Inflammatory macrophage treated with lipopolysaccharide for 4 hours (primary cell): Measurements from ENCODE around the gene THOC5.
A peak's percentile ranks its signal among the peaks of the same experiment; 100 is the strongest.

Source experiments
- DNase-seq: peaks from one replicate; pipeline ENCODE4 v3.0.0-alpha.2; 2020

THOC5 gene

DNA sequence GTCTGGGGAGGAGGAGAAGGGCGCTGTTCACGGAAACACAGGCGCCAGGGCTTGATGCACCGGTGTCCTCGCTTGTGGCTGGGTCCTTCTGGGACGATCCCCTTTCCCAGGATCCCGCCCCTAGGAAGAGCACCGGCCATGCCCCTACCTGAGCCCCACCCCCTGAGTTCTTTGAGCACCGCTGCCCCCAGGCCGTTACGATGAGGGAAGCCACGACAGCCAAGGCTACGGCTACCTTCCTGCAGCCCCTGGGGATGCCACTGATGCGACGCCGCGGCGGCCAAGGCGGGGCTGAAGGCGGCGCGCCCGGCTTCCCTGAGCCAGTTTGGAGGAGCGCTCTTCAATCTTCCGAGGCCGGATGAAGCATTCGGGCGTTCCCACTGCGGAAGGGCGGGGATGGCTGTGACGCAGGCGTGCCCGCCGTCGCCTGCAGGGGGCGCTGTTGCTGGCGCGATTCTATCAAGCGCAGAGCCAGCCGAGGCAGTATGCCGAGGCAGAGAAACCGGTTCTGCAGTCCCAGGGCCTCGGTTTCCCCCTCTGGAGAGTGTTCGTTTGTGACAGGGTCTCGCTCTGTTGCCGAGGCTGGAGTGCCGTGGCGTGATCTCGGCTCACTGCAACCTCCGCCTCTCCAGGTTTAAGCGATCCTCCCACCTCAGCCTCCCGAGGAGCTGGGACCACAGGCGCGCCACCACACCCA, 83.2 kb downstream of the THOC5 start:
- peak; percentile 57 for DNase-seq

DNA sequence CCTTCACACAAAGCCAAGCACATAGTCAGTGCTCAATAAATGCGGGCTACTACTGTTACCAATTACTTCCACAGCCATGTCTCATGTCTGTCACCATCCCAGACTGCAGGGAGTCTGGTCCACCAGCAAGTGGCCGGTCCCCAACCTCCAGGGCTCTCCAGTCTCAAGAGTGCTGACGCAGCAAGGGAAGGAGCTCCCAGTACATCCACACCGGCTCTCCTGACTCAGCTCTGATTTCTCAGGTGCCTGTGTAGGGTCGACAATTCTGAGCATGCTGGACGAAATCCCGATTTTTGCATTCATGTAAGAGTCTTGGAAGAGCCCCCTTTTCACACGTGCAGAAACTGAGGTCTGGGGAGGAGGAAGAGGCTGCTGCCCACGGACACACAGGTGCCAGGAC, 83.8 kb downstream of the THOC5 start:
- no peak for DNase-seq

DNA sequence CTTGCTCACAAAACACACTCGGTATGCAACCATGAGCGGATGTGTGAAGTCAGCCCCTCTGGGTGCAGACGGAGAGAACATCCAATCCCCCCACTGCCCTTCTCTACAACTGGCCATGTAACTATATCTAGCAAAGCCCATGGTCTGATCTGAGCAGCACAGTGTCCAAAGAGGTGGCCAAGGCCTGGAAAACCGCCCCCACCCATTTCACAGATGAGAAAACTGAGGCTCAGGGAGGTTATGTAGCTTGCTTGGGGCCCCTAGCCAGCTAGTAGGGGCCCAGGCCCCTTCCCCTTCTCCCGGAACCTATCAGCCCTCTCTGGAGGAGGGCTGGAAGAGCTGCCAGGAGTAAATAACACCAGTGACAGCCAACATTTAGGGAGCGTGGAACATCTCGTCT, 89.0 kb downstream of the THOC5 start:
- no peak for DNase-seq

DNA sequence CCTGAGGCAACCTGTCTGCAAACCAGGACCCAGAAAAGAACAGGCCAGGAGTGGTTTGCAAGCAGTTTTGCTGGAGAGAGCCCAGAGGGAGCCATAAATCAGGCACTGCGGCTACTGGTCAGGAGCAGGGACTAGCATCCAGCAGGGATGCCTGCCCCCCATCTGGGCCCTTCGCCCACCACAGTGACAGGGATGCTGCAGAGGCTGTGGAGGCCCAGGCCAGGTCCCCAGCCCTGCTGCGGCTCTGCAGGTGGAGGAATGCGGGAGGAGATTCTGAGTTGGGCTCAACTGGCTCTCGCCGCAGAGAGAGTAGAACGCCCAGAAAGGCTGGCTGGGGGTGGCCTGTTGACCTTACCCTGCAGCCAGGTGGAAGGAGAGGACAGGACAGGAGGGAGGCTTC, 89.9 kb downstream of the THOC5 start:
- no peak for DNase-seq

DNA sequence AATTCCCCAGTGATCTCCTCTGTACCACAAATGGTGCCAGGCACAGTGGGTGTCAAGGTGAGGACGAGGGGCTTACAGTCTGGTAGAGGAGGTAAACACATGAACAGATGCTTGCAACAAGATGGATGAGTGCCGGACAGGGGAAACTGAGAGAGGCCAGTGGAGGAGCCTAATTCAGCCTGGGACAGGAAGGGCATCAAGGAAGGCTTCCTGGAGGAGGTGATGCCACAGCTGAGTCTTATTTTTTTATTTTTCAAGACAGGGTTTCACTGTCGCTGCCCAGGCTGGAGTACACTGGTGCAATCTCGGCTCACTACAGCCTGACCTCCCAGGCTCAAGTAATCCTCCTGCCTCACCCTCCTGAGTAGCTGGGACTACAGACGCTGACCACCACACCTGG, 92.3 kb downstream of the THOC5 start:
- no peak for DNase-seq

DNA sequence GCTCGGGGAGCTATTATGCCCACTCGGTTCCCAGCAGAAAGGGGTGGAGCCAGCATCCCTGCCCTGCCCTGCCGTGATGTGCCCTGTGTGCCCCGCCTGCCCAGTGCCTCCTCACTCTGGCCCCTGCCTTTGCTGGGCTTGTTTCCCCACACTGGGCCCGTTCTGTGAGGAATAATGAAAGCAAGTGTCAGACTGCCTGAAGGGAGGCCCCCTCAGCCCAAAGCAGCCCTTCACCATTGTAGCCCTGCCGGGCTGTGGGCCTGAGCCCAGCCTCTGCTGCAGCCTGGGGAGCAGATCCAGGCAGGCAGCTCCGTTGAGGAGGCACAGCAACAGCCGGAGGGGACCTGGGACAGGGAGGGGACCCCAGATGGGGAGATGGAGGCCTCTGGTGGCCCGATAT, 93.8 kb downstream of the THOC5 start:
- DNase-seq = no peak

DNA sequence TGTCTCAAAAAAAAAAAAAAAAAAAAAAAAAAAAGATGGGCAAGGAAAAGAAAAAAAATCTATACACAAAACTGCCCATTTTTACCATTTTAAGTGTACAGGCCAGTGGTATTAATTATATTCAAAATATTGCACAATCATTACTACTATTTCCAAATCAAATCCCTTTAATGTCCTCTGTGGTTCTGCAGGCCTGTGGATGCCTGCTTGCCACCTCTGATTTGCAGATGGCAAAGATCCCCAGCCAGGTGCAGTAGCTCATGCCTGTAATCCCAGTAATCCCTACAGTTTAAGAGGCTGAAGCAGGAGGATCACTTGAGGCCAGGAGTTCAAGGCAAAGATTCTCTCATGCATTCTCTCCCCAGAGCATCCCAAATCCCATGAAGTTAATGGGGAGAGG, 95.0 kb downstream of the THOC5 start:
- no peak for DNase-seq

DNA sequence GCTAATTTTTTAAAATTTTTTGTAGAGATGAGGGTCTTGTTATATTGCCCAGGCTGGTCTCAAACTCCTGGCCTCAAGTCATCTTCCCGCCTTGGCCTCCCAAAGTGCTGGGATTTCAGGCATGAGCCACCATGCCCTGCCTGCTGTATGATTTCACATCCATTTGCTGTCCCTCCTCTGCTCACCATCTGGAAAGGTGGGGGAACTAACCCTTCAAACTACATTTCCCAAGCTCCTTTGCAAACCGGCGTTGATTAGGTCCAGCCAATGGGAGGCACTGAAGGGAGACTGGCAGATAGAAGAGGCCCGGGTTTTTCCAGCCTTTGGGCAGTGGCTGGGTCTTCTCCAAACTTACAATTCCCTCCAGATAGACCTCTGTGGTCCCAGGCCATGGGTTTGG, 95.8 kb downstream of the THOC5 start:
- DNase-seq = peak; percentile 47

DNA sequence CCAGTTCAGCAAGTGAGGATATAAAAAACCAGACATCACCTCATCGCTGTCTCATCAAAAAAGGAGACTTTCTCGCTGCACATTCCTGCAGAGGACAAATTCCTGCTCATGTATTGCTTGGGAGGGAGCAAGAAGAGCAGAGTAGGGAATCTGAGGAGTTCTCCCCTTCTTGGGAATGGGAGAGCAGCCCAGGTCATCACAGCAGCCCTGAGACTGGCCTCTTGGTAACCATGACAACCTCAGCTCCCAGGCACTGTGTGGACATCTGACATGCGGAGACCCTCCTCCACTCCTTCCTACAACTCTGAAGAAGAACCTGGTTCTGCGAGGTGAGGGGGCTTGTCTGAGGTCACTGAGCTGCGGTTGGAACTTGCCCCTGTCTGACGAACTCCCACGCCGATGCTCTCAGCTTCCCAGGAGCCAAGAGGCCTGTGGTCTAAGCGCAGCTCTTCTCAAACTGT, 97.3 kb downstream of the THOC5 start:
- no peak for DNase-seq
